HCT116 (cell line): ENCODE data around the gene FHDC1.

Experiments used
- CEBPB ChIP-seq: IDR thresholded peaks from 2 replicates; pipeline ENCODE4 v1.6.1; 2012; ENCODE audit warnings: low read depth
- EZH2 ChIP-seq: fragments of 200-600 bp; sonication (generic); IDR thresholded peaks from 2 replicates; pipeline ENCODE4 v1.6.1; 2017; ENCODE audit warnings: antibody characterized with exemption, mixed run types
- POLR2A ChIP-seq: IDR thresholded peaks from 2 replicates; pipeline ENCODE4 v1.7.0; 2011; ENCODE audit warnings: borderline replicate concordance; ENCODE audit not compliant: insufficient read depth, insufficient read length; ENCODE audit errors: extremely low read depth
- POLR2AphosphoS5 ChIP-seq: IDR thresholded peaks from 2 replicates; pipeline ENCODE4 v1.6.1; 2011; ENCODE audit warnings: mild to moderate bottlenecking, low read depth, low read length, moderate library complexity
- RAD21 ChIP-seq: IDR thresholded peaks from 2 replicates; pipeline ENCODE4 v1.6.1; 2012; ENCODE audit warnings: low read depth, mild to moderate bottlenecking
- TF ChIP-seq, protein P1 (sequence below), 3 experiments: fragments of 200-600 bp in 1 of 3; sonication (generic) in 1 of 3; IDR thresholded peaks in 2 of 3; conservative IDR thresholded peaks in 1 of 3; 2 replicates each; pipeline ENCODE4 v1.5.1; 2012 to 2017; ENCODE audit warnings: low read depth in 2 of 3, low read length in 2 of 3, antibody characterized with exemption in 1 of 3, borderline replicate concordance in 1 of 3, control low read depth in 1 of 3, mild to moderate bottlenecking in 1 of 3, mixed read lengths in 1 of 3, mixed run types in 1 of 3, moderate library complexity in 1 of 3; ENCODE audit not compliant: insufficient read depth in 1 of 3
- TF ChIP-seq, protein P2 (sequence below): IDR thresholded peaks from 2 replicates; pipeline ENCODE4 v1.6.1; 2012

DNA sequence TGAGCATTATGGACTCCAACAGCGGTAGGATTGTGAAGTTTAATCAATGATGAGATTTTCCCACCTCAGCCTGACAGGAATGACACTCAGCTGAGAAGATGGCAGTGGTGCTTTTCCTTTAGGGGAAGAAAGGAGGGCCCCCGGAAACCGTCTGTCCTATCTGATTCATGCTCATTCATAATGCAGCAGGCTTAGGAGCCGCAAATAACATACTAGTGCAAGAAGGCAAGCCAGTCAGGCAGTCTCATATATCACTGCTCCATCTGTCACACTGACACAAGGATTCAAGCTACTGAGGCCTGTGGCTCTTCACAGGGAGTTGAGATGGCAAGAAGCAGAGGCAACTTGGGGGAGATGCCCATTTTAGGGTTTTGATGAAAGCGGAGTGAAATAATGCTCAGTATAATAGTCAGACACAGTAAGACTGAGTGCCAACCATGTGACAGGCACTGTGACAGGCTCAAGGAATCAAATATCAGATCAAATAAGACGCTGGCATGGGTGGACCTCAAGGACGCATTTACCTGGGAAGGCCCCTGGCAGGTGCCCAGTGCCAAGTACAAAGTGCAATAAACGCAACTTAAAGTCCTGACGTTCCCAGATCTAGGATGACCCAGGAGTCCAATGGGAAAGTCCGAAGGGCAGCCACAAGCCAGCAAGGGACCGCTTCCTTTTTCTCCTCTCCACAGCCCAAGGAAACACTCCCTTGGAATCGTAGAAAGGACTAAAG is 63.4 kb downstream of the FHDC1 start:
- TF ChIP-seq, protein P1, sequence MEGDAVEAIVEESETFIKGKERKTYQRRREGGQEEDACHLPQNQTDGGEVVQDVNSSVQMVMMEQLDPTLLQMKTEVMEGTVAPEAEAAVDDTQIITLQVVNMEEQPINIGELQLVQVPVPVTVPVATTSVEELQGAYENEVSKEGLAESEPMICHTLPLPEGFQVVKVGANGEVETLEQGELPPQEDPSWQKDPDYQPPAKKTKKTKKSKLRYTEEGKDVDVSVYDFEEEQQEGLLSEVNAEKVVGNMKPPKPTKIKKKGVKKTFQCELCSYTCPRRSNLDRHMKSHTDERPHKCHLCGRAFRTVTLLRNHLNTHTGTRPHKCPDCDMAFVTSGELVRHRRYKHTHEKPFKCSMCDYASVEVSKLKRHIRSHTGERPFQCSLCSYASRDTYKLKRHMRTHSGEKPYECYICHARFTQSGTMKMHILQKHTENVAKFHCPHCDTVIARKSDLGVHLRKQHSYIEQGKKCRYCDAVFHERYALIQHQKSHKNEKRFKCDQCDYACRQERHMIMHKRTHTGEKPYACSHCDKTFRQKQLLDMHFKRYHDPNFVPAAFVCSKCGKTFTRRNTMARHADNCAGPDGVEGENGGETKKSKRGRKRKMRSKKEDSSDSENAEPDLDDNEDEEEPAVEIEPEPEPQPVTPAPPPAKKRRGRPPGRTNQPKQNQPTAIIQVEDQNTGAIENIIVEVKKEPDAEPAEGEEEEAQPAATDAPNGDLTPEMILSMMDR (IDR thresholded peaks at IDR 0.05 in 2 of 3, conservative IDR thresholded peaks at IDR 0.05 in 1 of 3; ENCODE audit: borderline replicate concordance in 1 of 3, insufficient read depth in 1 of 3, low read depth in 2 of 3, low read length in 2 of 3) = no peak
- TF ChIP-seq EZH2 = no peak
- no peak for TF ChIP-seq CEBPB
- TF ChIP-seq, protein P2, sequence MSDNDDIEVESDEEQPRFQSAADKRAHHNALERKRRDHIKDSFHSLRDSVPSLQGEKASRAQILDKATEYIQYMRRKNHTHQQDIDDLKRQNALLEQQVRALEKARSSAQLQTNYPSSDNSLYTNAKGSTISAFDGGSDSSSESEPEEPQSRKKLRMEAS = no peak
- no peak for TF ChIP-seq POLR2AphosphoS5
- TF ChIP-seq POLR2A = no peak
- TF ChIP-seq RAD21 = no peak
